SK-N-SH (cell line): ENCODE measurements around the gene MSS51. TPM values are rescaled to one million over a fixed set of nuclear protein-coding genes. Genes with fewer than 3 reads are reported as not detected.

Experiments used
- CTCF ChIA-PET: fragments of 300-600, 350-600 bp; formaldehyde crosslinking; extraction: SDS; loops from one replicate; lab custom pipeline; 2021; lab: Yijun Ruan, JAX
- POLR2A ChIA-PET: fragments of 350-600 bp; sonication (Branson Sonifier 250); formaldehyde crosslinking; extraction: SDS; loops from one replicate; lab custom pipeline; 2020; ENCODE audit warnings: antibody characterized with exemption, inconsistent platforms; lab: Yijun Ruan, JAX
- DNase-seq: peaks from one replicate; pipeline ENCODE4 v3.0.0; 2012
- H2AFZ ChIP-seq: fragments of 200-600 bp; sonication (generic); 2 replicates; pipeline ENCODE4 v1.8.1; 2016; ENCODE audit warnings: antibody characterized with exemption, mild to moderate bottlenecking, low read depth
- H3F3A ChIP-seq: fragments of 200-600 bp; sonication (generic); replicated peaks from 2 replicates; pipeline ENCODE3; 2016; ENCODE audit warnings: antibody characterized with exemption, mild to moderate bottlenecking; ENCODE audit not compliant: insufficient read depth
- H3K27ac ChIP-seq, 2 experiments: fragments of 200-500 bp in 1 of 2; fragments of 200-600 bp in 1 of 2; sonication (Bioruptor generic) in 1 of 2; sonication (generic), shearing (Covaris generic) in 1 of 2; 2 replicates each; pipeline versions ENCODE4 v1.5.1 to v1.6.1; 2014 to 2016; ENCODE audit warnings: low read depth in 2 of 2, inconsistent platforms in 1 of 2, low read length in 1 of 2, mild to moderate bottlenecking in 1 of 2, mixed read lengths in 1 of 2
- H3K27me3 ChIP-seq: fragments of 200-600 bp; sonication (generic), shearing (Covaris generic); 2 replicates; pipeline ENCODE4 v1.6.1; 2016; ENCODE audit warnings: mixed run types; ENCODE audit not compliant: insufficient read depth
- H3K36me3 ChIP-seq, 2 experiments: fragments of 200-500 bp in 1 of 2; fragments of 200-600 bp in 1 of 2; sonication (Bioruptor generic) in 1 of 2; sonication (generic) in 1 of 2; replicated peaks in 1 of 2; 2 replicates each; pipeline versions ENCODE3 to v1.5.1; 2014 to 2016; ENCODE audit warnings: low read length in 1 of 2, mild to moderate bottlenecking in 1 of 2; ENCODE audit not compliant: insufficient read depth in 2 of 2, control insufficient read depth in 1 of 2
- H3K4me1 ChIP-seq, 2 experiments: fragments of 200-500 bp in 1 of 2; fragments of 200-600 bp in 1 of 2; sonication (Bioruptor generic) in 1 of 2; sonication (generic), shearing (Covaris generic) in 1 of 2; 2 replicates each; pipeline versions ENCODE4 v1.5.1 to v1.6.1; 2014 to 2016; ENCODE audit warnings: low read depth in 1 of 2, low read length in 1 of 2, mixed run types in 1 of 2; ENCODE audit not compliant: insufficient read depth in 2 of 2, control insufficient read depth in 1 of 2
- H3K4me2 ChIP-seq: fragments of 200-600 bp; sonication (generic), shearing (Covaris generic); 2 replicates; pipeline ENCODE4 v1.6.1; 2017; ENCODE audit warnings: mixed run types
- H3K4me3 ChIP-seq, 2 experiments: fragments of 200-500 bp in 1 of 2; fragments of 200-600 bp in 1 of 2; sonication (Bioruptor generic) in 1 of 2; sonication (generic), shearing (Covaris generic) in 1 of 2; 2 replicates each; pipeline versions ENCODE4 v1.5.1 to v1.8.1; 2014 to 2016; ENCODE audit warnings: low read depth in 2 of 2, inconsistent platforms in 1 of 2, low read length in 1 of 2, mild to moderate bottlenecking in 1 of 2, mixed read lengths in 1 of 2, moderate library complexity in 1 of 2
- H3K79me2 ChIP-seq: fragments of 200-600 bp; sonication (generic); 2 replicates; pipeline ENCODE4 v1.8.1; 2017; ENCODE audit warnings: mild to moderate bottlenecking; ENCODE audit not compliant: insufficient read depth
- H3K9ac ChIP-seq: fragments of 200-600 bp; sonication (generic); 2 replicates; pipeline ENCODE4 v1.6.1; 2017; ENCODE audit warnings: mixed run types
- H3K9me2 ChIP-seq: fragments of 200-600 bp; sonication (generic); 2 replicates; pipeline ENCODE4 v1.6.1; 2017; ENCODE audit warnings: mixed run types
- H3K9me3 ChIP-seq: fragments of 200-600 bp; sonication (generic); 2 replicates; pipeline ENCODE4 v1.6.1; 2017; ENCODE audit warnings: mixed run types, mild to moderate bottlenecking, moderate library complexity
- H4K20me1 ChIP-seq: fragments of 200-600 bp; sonication (generic); 2 replicates; pipeline ENCODE4 v1.6.1; 2017; ENCODE audit warnings: mild to moderate bottlenecking, mixed run types; ENCODE audit not compliant: insufficient read depth
- CHD2 ChIP-seq: fragments of 150-350 bp; IDR thresholded peaks from 2 replicates; pipeline ENCODE4 v1.6.1; 2018; ENCODE audit warnings: low read length; ENCODE audit not compliant: partially characterized antibody
- EP300 ChIP-seq, 2 experiments: IDR thresholded peaks; 2 replicates each; pipeline versions ENCODE4 v1.4.0 to v1.6.1; 2012; ENCODE audit warnings: borderline replicate concordance in 1 of 2, low read depth in 1 of 2, low read length in 1 of 2
- FOXJ3 ChIP-seq: sonication (generic); formaldehyde crosslinking; IDR thresholded peaks from 2 replicates; pipeline ENCODE4 v1.5.1; 2020; ENCODE audit warnings: mild to moderate bottlenecking, missing genetic modification reagents
- GABPA ChIP-seq: IDR thresholded peaks from 2 replicates; pipeline ENCODE4 v1.4.0; 2012; ENCODE audit warnings: low read depth, mild to moderate bottlenecking
- IRF3 ChIP-seq: fragments of 150-350 bp; IDR thresholded peaks from 2 replicates; pipeline ENCODE4 v1.6.1; 2016; ENCODE audit warnings: mild to moderate bottlenecking, low read depth, low read length
- TAF1 ChIP-seq: IDR thresholded peaks from 2 replicates; pipeline ENCODE4 v1.6.1; 2012; ENCODE audit warnings: low read depth, mild to moderate bottlenecking, low read length, moderate library complexity, borderline replicate concordance
- TEAD4 ChIP-seq: IDR thresholded peaks from 2 replicates; pipeline ENCODE4 v1.4.0; 2012; ENCODE audit warnings: mild to moderate bottlenecking, borderline replicate concordance; ENCODE audit not compliant: insufficient read depth
- USF1 ChIP-seq: IDR thresholded peaks from 2 replicates; pipeline ENCODE4 v1.4.0; 2012; ENCODE audit warnings: low read depth, borderline replicate concordance
- WGBS: methylation state at CpG from one replicate; pipeline ENCODE4 v1.1.6; 2017; ENCODE audit warnings: low lambda C conversion rate; 5-methylcytosine and 5-hydroxymethylcytosine counted together
- polyA plus RNA-seq, 3 experiments: library from polyadenylated mRNA; depleted of rRNA; stranded (reverse); fragments of >200 nt; gene quantifications; 2 replicates each; pipeline ENCODE4 v1.2.3, GENCODE V29; 2012
- TF ChIP-seq, protein P1 (sequence below): fragments of 150-350 bp; IDR thresholded peaks from 2 replicates; pipeline ENCODE4 v1.6.1; 2017; ENCODE audit warnings: antibody characterized with exemption, low read length, low read depth, borderline replicate concordance
- TF ChIP-seq, protein P2 (sequence below): fragments of 200-600 bp; sonication (generic); IDR thresholded peaks from 2 replicates; pipeline ENCODE4 v1.6.1; 2017; ENCODE audit warnings: antibody characterized with exemption, mild to moderate bottlenecking, moderate library complexity

MSS51 gene
- polyA plus RNA-seq, 1 of the 3 experiments (the other 2 are of a cell fraction): 0.95 TPM

DNA sequence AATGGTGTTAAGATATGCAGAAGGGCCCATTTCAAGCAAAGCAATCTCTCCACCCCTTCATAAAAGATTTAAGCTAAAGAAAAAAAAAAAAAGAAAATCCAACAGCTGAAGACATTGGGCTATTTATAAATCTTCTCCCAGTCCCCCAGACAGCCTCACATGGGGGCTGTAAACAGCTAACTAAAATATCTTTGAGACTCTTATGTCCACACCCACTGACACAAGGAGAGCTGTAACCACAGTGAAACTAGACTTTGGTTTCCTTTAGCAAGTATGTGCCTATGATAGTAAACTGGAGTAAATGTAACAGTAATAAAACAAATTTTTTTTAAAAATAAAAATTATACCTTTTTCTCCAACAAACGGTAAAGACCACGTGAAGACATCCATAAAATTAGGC is 33.8 kb upstream of the MSS51 start:
- Histone ChIP-seq H4K20me1 (no peaks in the 10 kb centered on the region), H3K36me3 (peaks cover 50 to 72% of the 10 kb centered on the region in 2 experiments), H3K27ac (no peak overlapping the region), H3K4me3 (no peak overlapping the region), H3K4me2 (no peak overlapping the region), H3K27me3 (no peaks in the 10 kb centered on the region), H3K9ac (no peak overlapping the region), H3K9me2 (no peaks in the 10 kb centered on the region), H3K9me3 (no peaks in the 10 kb centered on the region), H3K79me2 (no peaks in the 10 kb centered on the region), H3F3A (no peaks in the 10 kb centered on the region), H2AFZ (no peak overlapping the region), H3K4me1 (peaks cover 0 to 5% of the 10 kb centered on the region in 2 experiments; a peak in 2 of 4 replicates)
- 97% methylated on average over 2 of the region's 2 CpGs for WGBS
- TF ChIP-seq GABPA (no peak), CHD2 (no peak), TEAD4 (no peak), USF1 (no peak), TAF1 (no peak), EP300 (IDR thresholded peaks at IDR 0.05; ENCODE audit: borderline replicate concordance in 1 of 2, low read depth in 1 of 2, low read length in 1 of 2) (no peak), FOXJ3 (CRISPR knock-in tag) (no peak), IRF3 (no peak)
- TF ChIP-seq, protein P1, sequence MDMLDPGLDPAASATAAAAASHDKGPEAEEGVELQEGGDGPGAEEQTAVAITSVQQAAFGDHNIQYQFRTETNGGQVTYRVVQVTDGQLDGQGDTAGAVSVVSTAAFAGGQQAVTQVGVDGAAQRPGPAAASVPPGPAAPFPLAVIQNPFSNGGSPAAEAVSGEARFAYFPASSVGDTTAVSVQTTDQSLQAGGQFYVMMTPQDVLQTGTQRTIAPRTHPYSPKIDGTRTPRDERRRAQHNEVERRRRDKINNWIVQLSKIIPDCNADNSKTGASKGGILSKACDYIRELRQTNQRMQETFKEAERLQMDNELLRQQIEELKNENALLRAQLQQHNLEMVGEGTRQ: no peak
- TF ChIP-seq, protein P2, sequence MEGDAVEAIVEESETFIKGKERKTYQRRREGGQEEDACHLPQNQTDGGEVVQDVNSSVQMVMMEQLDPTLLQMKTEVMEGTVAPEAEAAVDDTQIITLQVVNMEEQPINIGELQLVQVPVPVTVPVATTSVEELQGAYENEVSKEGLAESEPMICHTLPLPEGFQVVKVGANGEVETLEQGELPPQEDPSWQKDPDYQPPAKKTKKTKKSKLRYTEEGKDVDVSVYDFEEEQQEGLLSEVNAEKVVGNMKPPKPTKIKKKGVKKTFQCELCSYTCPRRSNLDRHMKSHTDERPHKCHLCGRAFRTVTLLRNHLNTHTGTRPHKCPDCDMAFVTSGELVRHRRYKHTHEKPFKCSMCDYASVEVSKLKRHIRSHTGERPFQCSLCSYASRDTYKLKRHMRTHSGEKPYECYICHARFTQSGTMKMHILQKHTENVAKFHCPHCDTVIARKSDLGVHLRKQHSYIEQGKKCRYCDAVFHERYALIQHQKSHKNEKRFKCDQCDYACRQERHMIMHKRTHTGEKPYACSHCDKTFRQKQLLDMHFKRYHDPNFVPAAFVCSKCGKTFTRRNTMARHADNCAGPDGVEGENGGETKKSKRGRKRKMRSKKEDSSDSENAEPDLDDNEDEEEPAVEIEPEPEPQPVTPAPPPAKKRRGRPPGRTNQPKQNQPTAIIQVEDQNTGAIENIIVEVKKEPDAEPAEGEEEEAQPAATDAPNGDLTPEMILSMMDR: no peak
- no peak for DNase-seq
- POLR2A ChIA-PET: no interaction called here
- CTCF ChIA-PET: interaction anchor here (1.0 to 1.4 kb wide), 4 partner anchors 11 to 47 kb away, joined by 3 to 4 read pairs (median 3); no protein-coding TSS in a partner anchor
